Transverse colon (tissue), 4 donors: ENCODE data around the gene B4GALT5.

Experiments
- CTCF ChIP-seq, 5 experiments: fragments of 200-600 bp in 3 of 5; fragments of 450-650 bp in 2 of 5; sonication (generic) in 3 of 5; IDR thresholded peaks; 1 replicate in 2 of 5; 2 replicates in 3 of 5; pipeline ENCODE4 v1.5.1; 2016 to 2017; ENCODE audit warnings: antibody characterized with exemption in 5 of 5, inconsistent platforms in 3 of 5, mild to moderate bottlenecking in 2 of 5, moderate library complexity in 1 of 5
- EP300 ChIP-seq: sonication (generic); formaldehyde crosslinking; IDR thresholded peaks from one replicate; pipeline ENCODE4 v1.6.1; 2017; ENCODE audit warnings: antibody characterized with exemption, low read depth
- POLR2A ChIP-seq: fragments of 450-650 bp; IDR thresholded peaks from one replicate; pipeline ENCODE4 v1.6.1; 2016; ENCODE audit warnings: antibody characterized with exemption, mild to moderate bottlenecking, moderate library complexity
- POLR2AphosphoS5 ChIP-seq, 3 donors: sonication (generic); formaldehyde crosslinking; IDR thresholded peaks; one replicate each; pipeline ENCODE4 v1.6.1; 2016; ENCODE audit warnings: antibody characterized with exemption in 3 of 3

GRCh38 chr20:49739042-49739441, 25.4 kb upstream of the B4GALT5 start:
- TF ChIP-seq CTCF (IDR thresholded peaks at IDR 0.05), result no peak
- no peak for TF ChIP-seq EP300
- no peak for TF ChIP-seq POLR2A
- no peak for TF ChIP-seq POLR2AphosphoS5 (IDR thresholded peaks at IDR 0.05)
